HCT116 (cell line): Measurements from ENCODE around the gene NGEF. TPM values are rescaled to one million over a fixed set of nuclear protein-coding genes. Genes with fewer than 3 reads are reported as not detected.

Experiments
- ATAC-seq: fragments of 200-7000 bp; cut with Tn5 transposase; 2 replicates; pipeline ENCODE4 v1.9.1; 2020; ENCODE audit warnings: mild to moderate bottlenecking, moderate library complexity
- BruUV-seq: library from RNA; stranded (reverse); fragments of 400-500 nt; replicated peaks from 2 replicates; lab custom pipeline; 2021; lab: Mats Ljungman, UMichigan
- CTCF ChIA-PET: fragments of 300-600 bp; sonication (Branson Sonifier 250); formaldehyde crosslinking; loops from one replicate; lab custom pipeline; 2021; ENCODE audit warnings: antibody characterized with exemption; lab: Charles Lee
- POLR2A ChIA-PET: fragments of 300-600, 350-600 bp; sonication (Branson Sonifier 250); formaldehyde crosslinking; loops from one replicate; lab custom pipeline; 2021; ENCODE audit warnings: antibody characterized with exemption; lab: Charles Lee
- RAD21 ChIA-PET, 2 experiments: fragments of 300-600 bp; sonication (Branson Sonifier 250); formaldehyde crosslinking; loops; one replicate each; lab custom pipeline; 2023; ENCODE audit warnings: low total read pairs in 2 of 2; ENCODE audit not compliant: uncharacterized antibody in 2 of 2, unreplicated experiment in 2 of 2, low non-redundant PET in 1 of 2; lab: Charles Lee
- DNase-seq: peaks from one replicate; pipeline ENCODE4 v3.0.0-alpha.2; 2010; ENCODE audit warnings: low read depth, low spot score
- H2AFZ ChIP-seq: fragments of 200-600 bp; shearing (Covaris generic), sonication (generic); 2 replicates; pipeline ENCODE4 v1.6.1; 2017; ENCODE audit warnings: low read depth, mixed run types, mixed read lengths, antibody characterized with exemption, low read length; ENCODE audit not compliant: poor library complexity, severe bottlenecking
- H3K27ac ChIP-seq: 2 replicates; pipeline ENCODE4 v1.5.1; 2012; ENCODE audit warnings: low read depth, low read length
- H3K27me3 ChIP-seq: fragments of 200-600 bp; sonication (generic); 2 replicates; pipeline ENCODE4 v1.6.1; 2016; ENCODE audit warnings: mixed run types, low read length, mixed read lengths; ENCODE audit not compliant: insufficient read depth
- H3K36me3 ChIP-seq, 2 experiments: fragments of 200-500 bp in 1 of 2; fragments of 200-600 bp in 1 of 2; sonication (Bioruptor generic) in 1 of 2; sonication (generic) in 1 of 2; 2 replicates each; pipeline versions ENCODE4 v1.5.1 to v1.6.1; 2014 to 2016; ENCODE audit warnings: low read length in 2 of 2, inconsistent platforms in 1 of 2, mixed read lengths in 1 of 2, mixed run types in 1 of 2; ENCODE audit not compliant: insufficient read depth in 2 of 2, control insufficient read depth in 1 of 2
- H3K4me1 ChIP-seq, 2 experiments: fragments of 200-600 bp in 1 of 2; sonication (generic) in 1 of 2; 2 replicates each; pipeline versions ENCODE4 v1.5.1 to v1.6.1; 2012 to 2017; ENCODE audit warnings: low read length in 2 of 2, inconsistent platforms in 1 of 2, mild to moderate bottlenecking in 1 of 2, mixed read lengths in 1 of 2, mixed run types in 1 of 2, moderate library complexity in 1 of 2; ENCODE audit not compliant: insufficient read depth in 2 of 2, control insufficient read depth in 1 of 2
- H3K4me2 ChIP-seq: fragments of 200-600 bp; sonication (generic); 2 replicates; pipeline ENCODE4 v1.6.1; 2017; ENCODE audit warnings: mixed run types, low read length, mixed read lengths
- H3K4me3 ChIP-seq, 2 experiments: fragments of 200-600 bp in 1 of 2; sonication (generic) in 1 of 2; replicated peaks in 1 of 2; 2 replicates each; pipeline ENCODE4 v1.5.1; 2011 to 2016; ENCODE audit warnings: low read length in 2 of 2, control low read depth in 1 of 2, low read depth in 1 of 2, mild to moderate bottlenecking in 1 of 2, mixed read lengths in 1 of 2, mixed run types in 1 of 2
- H3K79me2 ChIP-seq: fragments of 200-600 bp; sonication (generic); 2 replicates; pipeline ENCODE4 v1.6.1; 2017; ENCODE audit warnings: mild to moderate bottlenecking, mixed run types, low read length, moderate library complexity, mixed read lengths; ENCODE audit not compliant: insufficient read depth
- H3K9ac ChIP-seq: fragments of 200-600 bp; sonication (generic); 2 replicates; pipeline ENCODE4 v1.6.1; 2016; ENCODE audit warnings: low read length, mixed read lengths
- H3K9me2 ChIP-seq: fragments of 200-600 bp; sonication (generic), shearing (Covaris generic); 2 replicates; pipeline ENCODE4 v1.6.1; 2017; ENCODE audit warnings: mixed run types, mild to moderate bottlenecking, moderate library complexity; ENCODE audit not compliant: insufficient read depth
- H3K9me3 ChIP-seq, 2 experiments: fragments of 200-500 bp in 1 of 2; fragments of 200-600 bp in 1 of 2; sonication (Bioruptor generic) in 1 of 2; sonication (generic) in 1 of 2; 2 replicates each; pipeline ENCODE4 v1.6.1; 2014 to 2017; ENCODE audit warnings: low read length in 2 of 2, mixed read lengths in 2 of 2, inconsistent platforms in 1 of 2, low read depth in 1 of 2, mild to moderate bottlenecking in 1 of 2, mixed run types in 1 of 2, moderate library complexity in 1 of 2; ENCODE audit not compliant: control insufficient read depth in 1 of 2, insufficient read depth in 1 of 2
- H4K20me1 ChIP-seq: fragments of 200-600 bp; sonication (generic), shearing (Covaris generic); 2 replicates; pipeline ENCODE4 v1.6.1; 2017; ENCODE audit warnings: mixed run types, mild to moderate bottlenecking, moderate library complexity; ENCODE audit not compliant: insufficient read depth
- ATF3 ChIP-seq: IDR thresholded peaks from 2 replicates; pipeline ENCODE4 v1.6.1; 2012
- CBX3 ChIP-seq: IDR thresholded peaks from 2 replicates; pipeline ENCODE4 v1.6.1; 2012; ENCODE audit warnings: low read depth
- CTCF ChIP-seq, 3 experiments: fragments of 200-600 bp in 1 of 3; sonication (generic) in 1 of 3; IDR thresholded peaks in 2 of 3; conservative IDR thresholded peaks in 1 of 3; 2 replicates each; pipeline ENCODE4 v1.5.1; 2012 to 2017; ENCODE audit warnings: low read depth in 2 of 3, low read length in 2 of 3, antibody characterized with exemption in 1 of 3, borderline replicate concordance in 1 of 3, control low read depth in 1 of 3, mild to moderate bottlenecking in 1 of 3, mixed read lengths in 1 of 3, mixed run types in 1 of 3, moderate library complexity in 1 of 3; ENCODE audit not compliant: insufficient read depth in 1 of 3
- ELF1 ChIP-seq: IDR thresholded peaks from 2 replicates; pipeline ENCODE4 v1.6.1; 2012; ENCODE audit warnings: low read depth, borderline replicate concordance
- FOSL1 ChIP-seq: IDR thresholded peaks from 2 replicates; pipeline ENCODE4 v1.6.1; 2012; ENCODE audit warnings: low read depth
- JUND ChIP-seq: IDR thresholded peaks from 2 replicates; pipeline ENCODE4 v1.6.1; 2012
- MAX ChIP-seq: IDR thresholded peaks from 2 replicates; pipeline ENCODE4 v1.6.1; 2012
- RAD21 ChIP-seq: IDR thresholded peaks from 2 replicates; pipeline ENCODE4 v1.6.1; 2012; ENCODE audit warnings: low read depth, mild to moderate bottlenecking
- SIN3A ChIP-seq: IDR thresholded peaks from 2 replicates; pipeline ENCODE4 v1.6.1; 2012; ENCODE audit warnings: low read depth
- YY1 ChIP-seq: IDR thresholded peaks from 2 replicates; pipeline ENCODE4 v1.6.1; 2011; ENCODE audit warnings: low read length, low read depth, moderate library complexity, mild to moderate bottlenecking; ENCODE audit not compliant: insufficient replicate concordance; ENCODE audit errors: extremely low read depth
- ZBTB33 ChIP-seq: IDR thresholded peaks from 2 replicates; pipeline ENCODE4 v1.6.1; 2011; ENCODE audit warnings: mild to moderate bottlenecking, low read length, moderate library complexity; ENCODE audit not compliant: insufficient replicate concordance; ENCODE audit errors: extremely low read depth
- ZNF274 ChIP-seq: fragments of 200-500 bp; sonication (Bioruptor generic); IDR thresholded peaks from 2 replicates; pipeline ENCODE4 v1.6.1; 2014; ENCODE audit warnings: mild to moderate bottlenecking, low read depth, low read length, inconsistent platforms
- intact Hi-C: fragments of 100-400 bp; cut with micrococcal nuclease; formaldehyde crosslinking; loops from 2 replicates; pipeline ENCODE4 v1.10.0; 2022
- total RNA-seq: library from RNA; stranded (reverse); gene quantifications from one replicate; pipeline ENCODE4 v1.2.1, GENCODE V29; 2021; ENCODE audit not compliant: unreplicated experiment

Gene NGEF
- total RNA-seq, 1 experiment from 2014 or later, result 12.6 TPM

GRCh38 chr2:232842689-232843088 is 170.4 kb downstream of the NGEF start:
- H3K9ac ChIP-seq, result no peak overlapping the region
- H3K79me2 ChIP-seq, result 0 out of 2 replicates have a peak, but pooled peaks cover 10% of the 10 kb centered on the region
- H3K4me3 ChIP-seq, result no peak overlapping the region
- ATAC-seq, result no peak
- H3K4me1 ChIP-seq, result peaks cover 12 to 22% of the 10 kb centered on the region in 2 experiments
- H3K27ac ChIP-seq, result no peak overlapping the region
- ChIA-PET CTCF (interaction anchor here (1.8 kb wide), 1 partner anchor 10 kb away, joined by 7 read pairs; no protein-coding TSS in a partner anchor), RAD21 (no interaction called here)
- no peak overlapping the region for H3K4me2 ChIP-seq
- H2AFZ ChIP-seq, result no peak overlapping the region
- no peak for TF ChIP-seq FOSL1
- TF ChIP-seq ZNF274, result no peak
- no peak for TF ChIP-seq ELF1
- TF ChIP-seq CBX3, result no peak
- TF ChIP-seq, all 23 proteins: peak for 0
- Histone ChIP-seq H3K9me2 (no peaks in the 10 kb centered on the region), H4K20me1 (no peaks in the 10 kb centered on the region; the same call in 1 of the 2 replicates), H3K36me3 (peaks cover 33 to 34% of the 10 kb centered on the region in 2 experiments), H3K9me3 (no peaks in the 10 kb centered on the region), H3K27me3 (no peaks in the 10 kb centered on the region)
- POLR2A ChIA-PET, result no interaction called here
- BruUV-seq, result no TSS peak
- intact Hi-C loops, result no loop called here
- DNase-seq, result no peak

- intact Hi-C loops, result loop anchor here (10.0 kb wide), 1 partner anchor 235 kb away; no protein-coding TSS in a partner anchor
- ChIA-PET POLR2A (no interaction called here), RAD21 (no interaction called here), CTCF (no interaction called here)
- BruUV-seq, result no TSS peak
- no peak overlapping the region for H3K27ac ChIP-seq
- H3K9me3 ChIP-seq, result no peaks in the 10 kb centered on the region
- H3K9ac ChIP-seq, result no peak overlapping the region
- H3K27me3 ChIP-seq, result no peaks in the 10 kb centered on the region
- no peak overlapping the region for H3K4me2 ChIP-seq
- no peak overlapping the region for H3K4me3 ChIP-seq
- no peak for TF ChIP-seq ELF1
- TF ChIP-seq SIN3A, result no peak
- no peak for TF ChIP-seq RAD21
- no peak for TF ChIP-seq ATF3
- no peak for TF ChIP-seq MAX
- no peak for TF ChIP-seq CTCF (IDR thresholded peaks at IDR 0.05 in 2 of 3, conservative IDR thresholded peaks at IDR 0.05 in 1 of 3; ENCODE audit: borderline replicate concordance in 1 of 3, insufficient read depth in 1 of 3, low read depth in 2 of 3, low read length in 2 of 3)
- TF ChIP-seq YY1, result no peak
- no peak for TF ChIP-seq CBX3
- TF ChIP-seq JUND, result no peak
- TF ChIP-seq ZBTB33, result no peak
- H4K20me1 ChIP-seq, result no peaks in the 10 kb centered on the region; the same call in 1 of the 2 replicates
- ATAC-seq, result no peak
- no peak for DNase-seq
- H3K36me3 ChIP-seq, result peaks cover 13 to 16% of the 10 kb centered on the region in 2 experiments
- H3K4me1 ChIP-seq, result peaks cover 12 to 41% of the 10 kb centered on the region in 2 experiments
- H3K79me2 ChIP-seq, result peaks cover 19% of the 10 kb centered on the region; the same call in 1 of the 2 replicates
- H3K9me2 ChIP-seq, result no peaks in the 10 kb centered on the region
- no peak overlapping the region for H2AFZ ChIP-seq
Observed at GRCh38 chr2:232839411-232840079, 173.5 kb downstream of the NGEF start.
